Measurements from ENCODE around the gene OVCA2.

The OVCA2 gene

GRCh38 chr17:2061441-2061958 lies 19.7 kb downstream of the OVCA2 start:
- no peak for TF ChIP-seq CTCF (conservative IDR thresholded peaks at IDR 0.05; ENCODE audit: low read depth, low read length)
- Histone ChIP-seq H3K4me3 (IDR thresholded peaks at IDR 0.05; ENCODE audit: insufficient read depth, low read depth, low read length) (no peak overlapping the region), H2AFZ (ENCODE audit: low read depth) (no peak overlapping the region), H4K20me1 (ENCODE audit: insufficient read depth) (no peaks in the 10 kb centered on the region), H3K4me1 (ENCODE audit: low read depth, poor library complexity, severe bottlenecking) (no peaks in the 10 kb centered on the region), H3K4me2 (no peak overlapping the region), H3K36me3 (ENCODE audit: insufficient read depth) (no peaks in the 10 kb centered on the region), H3K79me2 (ENCODE audit: insufficient read depth, low read depth) (no peaks in the 10 kb centered on the region), H3K27ac (no peak overlapping the region), H3K27me3 (ENCODE audit: insufficient read depth, low read depth) (no peaks in the 10 kb centered on the region), H3K9ac (no peak overlapping the region)

GRCh38 chr17:2062571-2063183 lies 20.9 kb downstream of the OVCA2 start:
- H4K20me1 ChIP-seq (ENCODE audit: insufficient read depth): no peaks in the 10 kb centered on the region
- H3K27ac ChIP-seq: no peak overlapping the region
- no peaks in the 10 kb centered on the region for H3K79me2 ChIP-seq (ENCODE audit: insufficient read depth, low read depth)
- H3K27me3 ChIP-seq (ENCODE audit: insufficient read depth, low read depth): no peaks in the 10 kb centered on the region
- no peak overlapping the region for H2AFZ ChIP-seq (ENCODE audit: low read depth)
- H3K4me2 ChIP-seq: no peak overlapping the region
- no peaks in the 10 kb centered on the region for H3K36me3 ChIP-seq (ENCODE audit: insufficient read depth)
- no peak overlapping the region for H3K9ac ChIP-seq
- no peak for TF ChIP-seq CTCF (conservative IDR thresholded peaks at IDR 0.05; ENCODE audit: low read depth, low read length)
- H3K4me3 ChIP-seq (IDR thresholded peaks at IDR 0.05; ENCODE audit: insufficient read depth, low read depth, low read length): no peak overlapping the region
- no peaks in the 10 kb centered on the region for H3K4me1 ChIP-seq (ENCODE audit: low read depth, poor library complexity, severe bottlenecking)

- Histone ChIP-seq H3K36me3 (ENCODE audit: insufficient read depth) (no peaks in the 10 kb centered on the region), H3K9ac (no peak overlapping the region), H3K4me3 (IDR thresholded peaks at IDR 0.05; ENCODE audit: insufficient read depth, low read depth, low read length) (no peak overlapping the region), H2AFZ (ENCODE audit: low read depth) (no peak overlapping the region), H3K4me2 (no peak overlapping the region), H3K79me2 (ENCODE audit: insufficient read depth, low read depth) (no peaks in the 10 kb centered on the region), H3K4me1 (ENCODE audit: low read depth, poor library complexity, severe bottlenecking) (peaks cover 5% of the 10 kb centered on the region), H3K27me3 (ENCODE audit: insufficient read depth, low read depth) (no peaks in the 10 kb centered on the region), H3K27ac (no peak overlapping the region), H4K20me1 (ENCODE audit: insufficient read depth) (no peaks in the 10 kb centered on the region)
- TF ChIP-seq CTCF (conservative IDR thresholded peaks at IDR 0.05; ENCODE audit: low read depth, low read length): no peak
These were observed 21.7 kb downstream of the OVCA2 start for GRCh38 chr17:2063261-2064146.

- Histone ChIP-seq H3K4me3 (IDR thresholded peaks at IDR 0.05; ENCODE audit: insufficient read depth, low read depth, low read length) (no peak overlapping the region), H2AFZ (ENCODE audit: low read depth) (no peak overlapping the region), H3K36me3 (ENCODE audit: insufficient read depth) (no peaks in the 10 kb centered on the region), H3K4me1 (ENCODE audit: low read depth, poor library complexity, severe bottlenecking) (peaks cover 11% of the 10 kb centered on the region), H3K27ac (no peak overlapping the region), H4K20me1 (ENCODE audit: insufficient read depth) (no peaks in the 10 kb centered on the region), H3K9ac (no peak overlapping the region), H3K79me2 (ENCODE audit: insufficient read depth, low read depth) (no peaks in the 10 kb centered on the region), H3K4me2 (no peak overlapping the region), H3K27me3 (ENCODE audit: insufficient read depth, low read depth) (no peaks in the 10 kb centered on the region)
- no peak for TF ChIP-seq CTCF (conservative IDR thresholded peaks at IDR 0.05; ENCODE audit: low read depth, low read length)
These were observed 22.3 kb downstream of the OVCA2 start for GRCh38 chr17:2064147-2064489.

Measured in KMS-11 (cell line).